HepG2 (cell line): ENCODE data around the gene ZNF771. TPM values are rescaled to one million over a fixed set of nuclear protein-coding genes. Genes with fewer than 3 reads are reported as not detected.

Experiments
- ATAC-seq: fragments of 200-7000 bp; cut with Tn5 transposase; 3 replicates; pipeline ENCODE4 v1.9.1; 2020; ENCODE audit warnings: mild to moderate bottlenecking, moderate library complexity
- BruUV-seq: library from RNA; stranded (reverse); fragments of 400-500 nt; replicated peaks from 2 replicates; lab custom pipeline; 2021; lab: Mats Ljungman, UMichigan
- CTCF ChIA-PET: fragments of 300-600 bp; formaldehyde crosslinking; extraction: SDS; loops from one replicate; lab custom pipeline; 2021; ENCODE audit warnings: low total read pairs, inconsistent platforms, low intra/inter-chr PET ratio; lab: Yijun Ruan, JAX
- POLR2A ChIA-PET: fragments of 350-600 bp; sonication (Branson Sonifier 250); formaldehyde crosslinking; loops from one replicate; lab custom pipeline; 2020; ENCODE audit warnings: antibody characterized with exemption, inconsistent platforms; lab: Yijun Ruan, JAX
- DNase-seq: peaks from one replicate; pipeline ENCODE4 v3.0.0-alpha.2; 2015; ENCODE audit warnings: low spot score
- FAIRE-seq: peaks from 3 replicates; lab custom pipeline; 2011; peaks lifted over from hg19 to GRCh38; lab: Jason Lieb, UNC
- H2AFZ ChIP-seq: one replicate; pipeline ENCODE4 v1.6.1; 2011; ENCODE audit warnings: low read length, inconsistent platforms
- H3K27ac ChIP-seq: fragments of 300-600 bp; 3 replicates; pipeline ENCODE4 v1.8.0; 2011; ENCODE audit warnings: mixed run types, mild to moderate bottlenecking, mixed read lengths, low read length, inconsistent platforms; ENCODE audit not compliant: insufficient read depth; ENCODE audit errors: extremely low read length
- H3K27me3 ChIP-seq, 2 experiments: fragments of 200-600 bp in 1 of 2; 2 replicates in 1 of 2; 3 replicates in 1 of 2; pipeline versions ENCODE4 v1.6.0 to v1.8.0; 2011; ENCODE audit warnings: low read length in 2 of 2, mild to moderate bottlenecking in 2 of 2, moderate library complexity in 2 of 2, inconsistent platforms in 1 of 2; ENCODE audit not compliant: insufficient read depth in 2 of 2, control insufficient read depth in 1 of 2
- H3K36me3 ChIP-seq, 2 experiments: fragments of 200-600 bp in 1 of 2; replicated peaks in 1 of 2; 2 replicates in 1 of 2; 3 replicates in 1 of 2; pipeline versions ENCODE4 v1.5.1 to v1.8.0; 2011; ENCODE audit warnings: low read length in 2 of 2, inconsistent platforms in 1 of 2; ENCODE audit not compliant: insufficient read depth in 2 of 2, control insufficient read depth in 1 of 2
- H3K4me1 ChIP-seq: 2 replicates; pipeline ENCODE4 v1.5.1; 2012; ENCODE audit warnings: low read length, inconsistent platforms; ENCODE audit not compliant: insufficient read depth
- H3K4me2 ChIP-seq: 2 replicates; pipeline ENCODE4 v1.6.0; 2011; ENCODE audit warnings: low read depth, low read length, inconsistent platforms
- H3K4me3 ChIP-seq, 3 experiments: fragments of 200-600 bp in 1 of 3; sonication (generic), shearing (Covaris generic) in 1 of 3; replicated peaks in 1 of 3; 2 replicates each; pipeline ENCODE4 v1.5.1; 2011 to 2016; ENCODE audit warnings: low read length in 3 of 3, inconsistent platforms in 2 of 3, low read depth in 2 of 3, mild to moderate bottlenecking in 2 of 3, control low read depth in 1 of 3, mixed read lengths in 1 of 3; ENCODE audit not compliant: insufficient read depth in 1 of 3
- H3K79me2 ChIP-seq: one replicate; pipeline ENCODE4 v1.6.1; 2011; ENCODE audit warnings: low read length, inconsistent platforms; ENCODE audit not compliant: insufficient read depth
- H3K9ac ChIP-seq: 2 replicates; pipeline ENCODE4 v1.6.0; 2011; ENCODE audit warnings: mild to moderate bottlenecking, low read depth, low read length, inconsistent platforms; ENCODE audit not compliant: insufficient read depth
- H3K9me3 ChIP-seq: 2 replicates; pipeline ENCODE4 v1.5.1; 2012; ENCODE audit warnings: mild to moderate bottlenecking, low read length
- H4K20me1 ChIP-seq: 2 replicates; pipeline ENCODE4 v1.6.0; 2011; ENCODE audit warnings: inconsistent platforms, mild to moderate bottlenecking, low read length, moderate library complexity; ENCODE audit not compliant: insufficient read depth
- MEIS1 ChIP-seq: sonication (generic); formaldehyde crosslinking; IDR thresholded peaks from 2 replicates; pipeline ENCODE4 v1.9.0; 2021; ENCODE audit warnings: mild to moderate bottlenecking, missing genetic modification reagents, moderate library complexity, borderline replicate concordance
- NCOA1 ChIP-seq: sonication (generic); formaldehyde crosslinking; IDR thresholded peaks from 2 replicates; pipeline ENCODE4 v1.9.0; 2021; ENCODE audit warnings: missing genetic modification reagents
- PCBP2 ChIP-seq: fragments of 200-400 bp; formaldehyde crosslinking; optimal IDR thresholded peaks from 2 replicates; pipeline ENCODE3; 2018; ENCODE audit warnings: low read length, low read depth; ENCODE audit not compliant: poor library complexity, severe bottlenecking
- ZBTB8A ChIP-seq: sonication (generic); formaldehyde crosslinking; IDR thresholded peaks from 2 replicates; pipeline ENCODE4 v1.4.0; 2020; ENCODE audit warnings: mild to moderate bottlenecking, low read depth, missing genetic modification reagents, borderline replicate concordance
- ZNF546 ChIP-seq: sonication (generic); formaldehyde crosslinking; conservative IDR thresholded peaks from 2 replicates; pipeline ENCODE4 v1.8.1; 2023; ENCODE audit warnings: mild to moderate bottlenecking, missing genetic modification reagents
- ZNF761 ChIP-seq: sonication (generic); formaldehyde crosslinking; conservative IDR thresholded peaks from 2 replicates; pipeline ENCODE4 v1.4.0; 2020; ENCODE audit warnings: mild to moderate bottlenecking, missing genetic modification reagents
- ZSCAN30 ChIP-seq: sonication (generic); formaldehyde crosslinking; IDR thresholded peaks from 2 replicates; pipeline ENCODE4 v1.5.0; 2020; ENCODE audit warnings: mild to moderate bottlenecking, missing genetic modification reagents
- ZSCAN31 ChIP-seq: sonication (generic); formaldehyde crosslinking; IDR thresholded peaks from 2 replicates; pipeline ENCODE4 v1.5.0; 2020; ENCODE audit warnings: low read depth, mild to moderate bottlenecking, missing genetic modification reagents
- WGBS: methylation state at CpG from one replicate; pipeline ENCODE4 v1.1.6; 2017; ENCODE audit warnings: low lambda C conversion rate; 5-methylcytosine and 5-hydroxymethylcytosine counted together
- in situ Hi-C: cut with HindIII; loops from 2 replicates; pipeline ENCODE4 v1.10.0; 2017; ENCODE audit warnings: low pct_unique_long_range_greater_than_20kb; ENCODE audit not compliant: extremely low pct_ligation_motif_present
- intact Hi-C: fragments of 100-400 bp; cut with micrococcal nuclease; formaldehyde crosslinking; loops from one replicate; pipeline ENCODE4 v1.10.0; 2022; ENCODE audit not compliant: unreplicated experiment
- polyA plus RNA-seq, 8 experiments: library from polyadenylated mRNA; depleted of rRNA in 3 of 8; stranded (reverse) in 7 of 8; unstranded in 1 of 8; fragments of >200 nt; fragmentation: Illumina TruSeq in 4 of 8; extraction: Trizol in 4 of 8; gene quantifications; 2 replicates each; pipeline versions ENCODE4 v1.2.1 to v1.2.3, GENCODE V29; 2011 to 2016; ENCODE audit warnings: low read depth in 4 of 8, missing spikeins in 1 of 8, mixed read lengths in 1 of 8; ENCODE audit not compliant: insufficient read depth in 1 of 8
- total RNA-seq, 5 experiments: library from RNA; depleted of rRNA; stranded (reverse); fragments of >200 nt; fragmentation: Illumina TruSeq; extraction: Trizol; gene quantifications; 2 replicates each; pipeline ENCODE4 v1.2.3, GENCODE V29; 2016; ENCODE audit warnings: low read depth in 1 of 5
- TF ChIP-seq, protein P1 (sequence below), 2 experiments: fragments of 450-650 bp in 1 of 2; sonication (generic) in 1 of 2; formaldehyde crosslinking in 1 of 2; IDR thresholded peaks; 2 replicates each; pipeline versions ENCODE4 v1.6.1 to v1.8.0; 2016 to 2022; ENCODE audit warnings: antibody characterized with exemption in 1 of 2, mild to moderate bottlenecking in 1 of 2, missing genetic modification reagents in 1 of 2

Gene ZNF771
- total and polyA plus RNA-seq, 2 of the 13 experiments (the other 11 are each of a cell fraction or from before 2014, with no cell fraction given), result 5.0 to 11.8 TPM

DNA sequence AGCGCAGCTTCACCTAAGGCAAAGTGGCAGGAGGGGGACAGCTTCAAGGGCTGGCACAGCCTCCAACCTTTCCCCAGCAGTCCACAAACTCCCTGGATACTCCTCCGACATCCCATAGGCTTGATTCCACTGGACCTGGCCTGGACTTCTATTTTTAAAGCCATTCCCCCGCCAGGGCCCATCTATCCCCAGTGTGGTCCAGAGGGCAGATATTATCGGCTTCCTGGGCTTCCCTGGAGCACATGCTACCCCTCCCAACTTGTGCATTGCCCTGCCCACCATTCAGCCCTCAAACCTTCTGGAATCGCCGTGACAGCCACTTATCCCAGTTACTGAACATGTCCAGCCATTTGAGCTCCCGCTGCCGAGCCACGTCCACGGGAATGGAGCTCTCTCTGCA lies 42.2 kb upstream of the ZNF771 start:
- no peak for FAIRE-seq
- TF ChIP-seq ZNF761 (CRISPR knock-in tag) (no peak), ZSCAN31 (CRISPR knock-in tag) (no peak), ZNF546 (CRISPR knock-in tag) (no peak), ZBTB8A (CRISPR knock-in tag) (no peak)
- Histone ChIP-seq H3K4me3 (no peak overlapping the region), H3K27ac (no peak overlapping the region), H4K20me1 (peaks cover 20% of the 10 kb centered on the region; the same call in 1 of the 2 replicates), H3K4me1 (peaks cover 26% of the 10 kb centered on the region), H3K9me3 (no peaks in the 10 kb centered on the region), H3K4me2 (no peak overlapping the region), H3K27me3 (no peaks in the 10 kb centered on the region; a peak in 1 of 5 replicates), H2AFZ (no peak overlapping the region), H3K9ac (no peak overlapping the region), H3K36me3 (peaks cover 11 to 28% of the 10 kb centered on the region in 2 experiments; a peak in 4 of 5 replicates), H3K79me2 (peaks cover 44% of the 10 kb centered on the region)
- no peak for DNase-seq
- ChIA-PET POLR2A (interaction anchor here (0.9 to 1.8 kb wide), 3 partner anchors 9 to 12 kb away, joined by 3 to 9 read pairs (median 5); partner anchors contain the start of gene CD2BP2), CTCF (no interaction called here)
- WGBS, result 96% methylated on average over 10 of the region's 10 CpGs
- BruUV-seq, result no TSS peak
- in situ Hi-C loops (no loop called here), intact Hi-C loops (no loop called here)
- no peak for ATAC-seq

DNA sequence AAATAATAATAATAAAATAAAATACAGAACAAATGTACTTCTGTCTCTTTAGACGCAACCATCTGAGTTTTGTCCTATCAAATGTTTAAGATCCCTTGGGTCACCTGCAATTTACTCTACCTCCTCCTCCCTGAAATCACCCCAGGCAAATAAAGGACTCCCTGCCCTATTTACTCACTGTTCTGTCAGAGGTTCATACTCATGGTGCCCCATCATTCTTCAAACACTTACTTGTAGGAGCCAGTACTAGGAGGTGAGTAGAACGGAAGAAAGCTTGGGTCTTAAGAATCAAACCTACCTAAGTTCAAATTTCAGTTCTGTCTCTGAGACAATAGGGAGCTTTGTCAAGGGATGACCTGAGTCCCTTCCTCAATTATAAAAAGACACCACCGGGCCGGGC lies 40.9 kb upstream of the ZNF771 start:
- ATAC-seq (no peak), DNase-seq (no peak), FAIRE-seq (no peak)
- no peak overlapping the region for H3K27ac ChIP-seq
- intact Hi-C loops, result no loop called here
- H3K79me2 ChIP-seq, result peaks cover 44% of the 10 kb centered on the region
- no peaks in the 10 kb centered on the region; a peak in 1 of 5 replicates for H3K27me3 ChIP-seq
- no peaks in the 10 kb centered on the region for H3K9me3 ChIP-seq
- peak overlapping the region; percentile 91 for H3K4me2 ChIP-seq
- POLR2A ChIA-PET, result no interaction called here
- in situ Hi-C loops, result no loop called here
- peaks cover 30% of the 10 kb centered on the region for H3K4me1 ChIP-seq
- BruUV-seq, result no TSS peak
- no peak overlapping the region; the same call in 1 of the 2 replicates for H3K9ac ChIP-seq
- H4K20me1 ChIP-seq, result peaks cover 20% of the 10 kb centered on the region; the same call in 1 of the 2 replicates
- 92% methylated on average over 4 of the region's 4 CpGs for WGBS
- CTCF ChIA-PET, result no interaction called here
- peaks cover 11 to 24% of the 10 kb centered on the region in 2 experiments; a peak in 4 of 5 replicates for H3K36me3 ChIP-seq
- H2AFZ ChIP-seq, result no peak overlapping the region
- no peak overlapping the region for H3K4me3 ChIP-seq
- no peak for TF ChIP-seq NCOA1 (CRISPR knock-in tag)
- TF ChIP-seq PCBP2, result no peak
- TF ChIP-seq, protein P1, sequence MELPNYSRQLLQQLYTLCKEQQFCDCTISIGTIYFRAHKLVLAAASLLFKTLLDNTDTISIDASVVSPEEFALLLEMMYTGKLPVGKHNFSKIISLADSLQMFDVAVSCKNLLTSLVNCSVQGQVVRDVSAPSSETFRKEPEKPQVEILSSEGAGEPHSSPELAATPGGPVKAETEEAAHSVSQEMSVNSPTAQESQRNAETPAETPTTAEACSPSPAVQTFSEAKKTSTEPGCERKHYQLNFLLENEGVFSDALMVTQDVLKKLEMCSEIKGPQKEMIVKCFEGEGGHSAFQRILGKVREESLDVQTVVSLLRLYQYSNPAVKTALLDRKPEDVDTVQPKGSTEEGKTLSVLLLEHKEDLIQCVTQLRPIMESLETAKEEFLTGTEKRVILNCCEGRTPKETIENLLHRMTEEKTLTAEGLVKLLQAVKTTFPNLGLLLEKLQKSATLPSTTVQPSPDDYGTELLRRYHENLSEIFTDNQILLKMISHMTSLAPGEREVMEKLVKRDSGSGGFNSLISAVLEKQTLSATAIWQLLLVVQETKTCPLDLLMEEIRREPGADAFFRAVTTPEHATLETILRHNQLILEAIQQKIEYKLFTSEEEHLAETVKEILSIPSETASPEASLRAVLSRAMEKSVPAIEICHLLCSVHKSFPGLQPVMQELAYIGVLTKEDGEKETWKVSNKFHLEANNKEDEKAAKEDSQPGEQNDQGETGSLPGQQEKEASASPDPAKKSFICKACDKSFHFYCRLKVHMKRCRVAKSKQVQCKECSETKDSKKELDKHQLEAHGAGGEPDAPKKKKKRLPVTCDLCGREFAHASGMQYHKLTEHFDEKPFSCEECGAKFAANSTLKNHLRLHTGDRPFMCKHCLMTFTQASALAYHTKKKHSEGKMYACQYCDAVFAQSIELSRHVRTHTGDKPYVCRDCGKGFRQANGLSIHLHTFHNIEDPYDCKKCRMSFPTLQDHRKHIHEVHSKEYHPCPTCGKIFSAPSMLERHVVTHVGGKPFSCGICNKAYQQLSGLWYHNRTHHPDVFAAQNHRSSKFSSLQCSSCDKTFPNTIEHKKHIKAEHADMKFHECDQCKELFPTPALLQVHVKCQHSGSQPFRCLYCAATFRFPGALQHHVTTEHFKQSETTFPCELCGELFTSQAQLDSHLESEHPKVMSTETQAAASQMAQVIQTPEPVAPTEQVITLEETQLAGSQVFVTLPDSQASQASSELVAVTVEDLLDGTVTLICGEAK (IDR thresholded peaks at IDR 0.05), result no peak
- TF ChIP-seq, protein P1 (CRISPR knock-in tag; IDR thresholded peaks at IDR 0.05), result no peak
- TF ChIP-seq ZSCAN30 (CRISPR knock-in tag), result no peak
- TF ChIP-seq MEIS1 (CRISPR knock-in tag), result no peak
